Upper lobe of left lung (tissue), 6 donors: ENCODE data around the gene TSHZ2. TPM values are rescaled to one million over a fixed set of nuclear protein-coding genes. Genes with fewer than 3 reads are reported as not detected.

Source experiments
- ATAC-seq, 2 donors: fragments of 200-7000 bp; cut with Tn5 transposase; one replicate each; pipeline ENCODE4 v1.9.1; 2022; ENCODE audit warnings: mild to moderate bottlenecking in 2 of 2, moderate library complexity in 2 of 2; ENCODE audit not compliant: low FRiP score in 2 of 2
- DNase-seq, 2 donors: peaks; one replicate each; pipeline ENCODE4 v3.0.0-alpha.2; 2019 to 2020
- H3K27ac ChIP-seq, 4 donors: fragments of 200-600 bp; sonication (generic); one replicate each; pipeline ENCODE4 v1.5.1; 2016 to 2019
- H3K27me3 ChIP-seq, 4 donors: fragments of 200-600 bp; sonication (generic); one replicate each; pipeline ENCODE4 v1.5.1; 2017 to 2019
- H3K36me3 ChIP-seq, 4 donors: fragments of 200-600 bp; sonication (generic); one replicate each; pipeline ENCODE4 v1.5.1; 2016 to 2019
- H3K4me1 ChIP-seq, 4 donors: fragments of 200-600 bp; sonication (generic); one replicate each; pipeline ENCODE4 v1.5.1; 2018 to 2019
- H3K4me3 ChIP-seq, 4 donors: fragments of 200-600 bp; sonication (generic); one replicate each; pipeline ENCODE4 v1.5.1; 2017 to 2019; ENCODE audit warnings: mild to moderate bottlenecking in 2 of 4, moderate library complexity in 1 of 4
- H3K9me3 ChIP-seq, 4 donors: fragments of 200-600 bp; sonication (generic); one replicate each; pipeline ENCODE4 v1.5.1; 2018 to 2019
- CTCF ChIP-seq, 6 experiments: fragments of 450-650 bp in 4 of 6; fragments of 200-600 bp in 2 of 6; sonication (generic) in 2 of 6; IDR thresholded peaks; one replicate each; pipeline ENCODE4 v1.5.1; 2016 to 2019; ENCODE audit warnings: antibody characterized with exemption in 6 of 6
- EP300 ChIP-seq, 4 donors: sonication (generic); formaldehyde crosslinking; IDR thresholded peaks; one replicate each; pipeline ENCODE4 v1.5.1; 2017; ENCODE audit warnings: antibody characterized with exemption in 4 of 4, control low read depth in 2 of 4
- POLR2A ChIP-seq, 4 donors: fragments of 450-650 bp; IDR thresholded peaks; one replicate each; pipeline ENCODE4 v1.5.1; 2016 to 2017; ENCODE audit warnings: antibody characterized with exemption in 4 of 4, mild to moderate bottlenecking in 2 of 4
- POLR2AphosphoS5 ChIP-seq, 2 donors: sonication (generic); formaldehyde crosslinking; IDR thresholded peaks; one replicate each; pipeline ENCODE4 v1.5.1; 2017; ENCODE audit warnings: antibody characterized with exemption in 2 of 2
- WGBS, 2 donors: methylation state at CpG; one replicate each; pipeline ENCODE4 v1.1.5; 2017 to 2018; 5-methylcytosine and 5-hydroxymethylcytosine counted together
- total RNA-seq, 6 donors: library from RNA; depleted of rRNA in 4 of 6; stranded (reverse); fragments of >200 nt in 4 of 6; gene quantifications; one replicate each; pipeline versions ENCODE4 v1.1.0 to v1.2.1, GENCODE V29; 2016 to 2021
- donor health status: DM: no; HTN: no; CAD: no; lungs with moderate emphysema.
- donor health status: DM: no; HTN: yes; CAD: no; lungs with severe emphysema.

The TSHZ2 gene
- total RNA-seq, 6 donors from 2014 or later: 1.8 to 10.0 (median 3.2) TPM

DNA sequence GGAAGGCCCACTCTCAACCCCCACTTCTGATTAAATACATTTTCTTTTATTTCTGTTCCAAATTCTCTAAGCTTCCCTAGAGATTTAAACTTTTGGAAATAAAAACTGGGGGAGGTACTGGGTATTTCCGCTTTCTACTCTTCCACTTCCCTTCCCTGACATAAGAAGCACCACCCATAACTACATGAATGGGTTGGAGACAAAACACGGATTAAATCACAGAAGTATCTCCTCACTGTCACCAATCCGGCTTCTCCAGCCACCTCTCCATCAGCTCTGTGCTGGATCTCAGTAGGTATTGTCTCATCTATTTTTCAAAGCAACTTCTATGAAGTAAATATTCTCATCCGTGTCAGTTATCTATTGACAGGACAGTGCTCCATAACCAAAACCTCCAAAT, 150.7 kb downstream of the TSHZ2 start:
- Histone ChIP-seq H3K27ac (no peak overlapping the region), H3K27me3 (no peaks in the 10 kb centered on the region), H3K4me3 (no peak overlapping the region), H3K36me3 (no peaks in the 10 kb centered on the region), H3K4me1 (peaks cover 0 to 2% (median 0%) of the 10 kb centered on the region in 4 donors), H3K9me3 (no peaks in the 10 kb centered on the region)
- DNase-seq (no peak), ATAC-seq (no peak)
- TF ChIP-seq CTCF (IDR thresholded peaks at IDR 0.05) (no peak), POLR2A (IDR thresholded peaks at IDR 0.05) (no peak), POLR2AphosphoS5 (IDR thresholded peaks at IDR 0.05) (no peak), EP300 (IDR thresholded peaks at IDR 0.05) (no peak)
- 73 to 81% methylated on average over 4 of the region's 4 CpGs for whole genome bisulfite sequencing, 2 donors

GRCh38 chr20:53124075-53124551, 152.0 kb downstream of the TSHZ2 start:
- Histone ChIP-seq H3K27me3 (no peaks in the 10 kb centered on the region), H3K36me3 (no peaks in the 10 kb centered on the region), H3K4me3 (no peak overlapping the region), H3K9me3 (no peaks in the 10 kb centered on the region), H3K27ac (no peak overlapping the region), H3K4me1 (peaks cover 0 to 2% (median 0%) of the 10 kb centered on the region in 4 donors)
- WGBS, 2 donors: 79 to 83% methylated on average over 3 of the region's 3 CpGs
- no peak for TF ChIP-seq EP300 (IDR thresholded peaks at IDR 0.05)
- no peak for TF ChIP-seq POLR2AphosphoS5 (IDR thresholded peaks at IDR 0.05)
- TF ChIP-seq POLR2A (IDR thresholded peaks at IDR 0.05): no peak
- TF ChIP-seq CTCF (IDR thresholded peaks at IDR 0.05): no peak
- ATAC-seq (peak in 1 of 2 donors; percentile 92), DNase-seq (no peak)

- no peak overlapping the region for H3K27ac ChIP-seq
- H3K4me3 ChIP-seq: no peak overlapping the region
- ATAC-seq (no peak), DNase-seq (no peak)
- no peaks in the 10 kb centered on the region for H3K36me3 ChIP-seq
- H3K4me1 ChIP-seq: peaks cover 0 to 2% (median 0%) of the 10 kb centered on the region in 4 donors
- 79% methylated on average over 3 of the region's 3 CpGs for WGBS, 2 donors
- TF ChIP-seq POLR2AphosphoS5 (IDR thresholded peaks at IDR 0.05): no peak
- TF ChIP-seq POLR2A (IDR thresholded peaks at IDR 0.05): no peak
- TF ChIP-seq CTCF (IDR thresholded peaks at IDR 0.05): no peak
- no peak for TF ChIP-seq EP300 (IDR thresholded peaks at IDR 0.05)
- H3K9me3 ChIP-seq: no peaks in the 10 kb centered on the region
- no peaks in the 10 kb centered on the region for H3K27me3 ChIP-seq
Measured at GRCh38 chr20:53124803-53125202, 152.6 kb downstream of the TSHZ2 start.

GRCh38 chr20:53126185-53126584, 154.0 kb downstream of the TSHZ2 start:
- Histone ChIP-seq H3K36me3 (no peaks in the 10 kb centered on the region), H3K27ac (no peak overlapping the region), H3K27me3 (no peaks in the 10 kb centered on the region), H3K9me3 (no peaks in the 10 kb centered on the region), H3K4me1 (peaks cover 0 to 2% (median 0%) of the 10 kb centered on the region in 4 donors), H3K4me3 (no peak overlapping the region)
- ATAC-seq: no peak
- WGBS, 2 donors: 72 to 76% methylated on average over 6 to 7 of the region's 7 CpGs
- no peak for TF ChIP-seq POLR2AphosphoS5 (IDR thresholded peaks at IDR 0.05)
- TF ChIP-seq EP300 (IDR thresholded peaks at IDR 0.05): no peak
- no peak for TF ChIP-seq POLR2A (IDR thresholded peaks at IDR 0.05)
- no peak for TF ChIP-seq CTCF (IDR thresholded peaks at IDR 0.05)
- DNase-seq: no peak

DNA sequence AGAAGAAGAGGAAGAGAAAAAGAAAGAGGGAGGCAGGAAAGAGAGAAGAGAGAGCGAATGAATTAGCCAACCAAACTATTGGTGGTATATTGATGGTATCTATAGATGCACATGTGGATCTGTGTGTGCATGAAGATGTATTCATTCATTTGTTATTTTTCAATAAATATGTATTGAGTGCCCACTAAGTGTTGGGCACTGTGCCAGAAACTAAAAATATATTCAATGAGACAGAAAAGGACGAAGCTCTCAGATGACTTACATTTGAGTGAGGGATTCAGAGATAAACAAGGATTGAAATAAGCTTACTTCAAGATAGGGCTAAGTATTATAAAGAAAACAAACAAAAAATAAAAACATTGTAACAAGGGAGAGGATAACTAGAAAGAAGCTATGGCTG, 154.9 kb downstream of the TSHZ2 start:
- no peaks in the 10 kb centered on the region for H3K27me3 ChIP-seq
- H3K4me3 ChIP-seq: no peak overlapping the region
- WGBS, 2 donors: 77 to 83% methylated on average over 2 of the region's 2 CpGs
- no peaks in the 10 kb centered on the region for H3K36me3 ChIP-seq
- peaks cover 0 to 2% (median 0%) of the 10 kb centered on the region in 4 donors for H3K4me1 ChIP-seq
- H3K9me3 ChIP-seq: no peaks in the 10 kb centered on the region
- H3K27ac ChIP-seq: no peak overlapping the region
- ATAC-seq (no peak), DNase-seq (no peak)
- TF ChIP-seq EP300 (IDR thresholded peaks at IDR 0.05): no peak
- TF ChIP-seq POLR2AphosphoS5 (IDR thresholded peaks at IDR 0.05): no peak
